Jurkat, Clone E6-1 (cell line): Measurements from ENCODE around the gene CIAO1.
"Not testable (repeated sequence)": the region's sequence is repeated elsewhere in the genome, so short reads cannot be mapped to it uniquely, and the experiment has no call there.

ENCODE experiments used
- DNase-seq: peaks from one replicate; pipeline ENCODE4 v3.0.0-alpha.2; 2011; ENCODE audit warnings: low read depth, low spot score
- H3K4me3 ChIP-seq: 2 replicates; pipeline ENCODE4 v1.5.1; 2011; ENCODE audit warnings: mild to moderate bottlenecking, low read length, control low read depth, moderate library complexity

CIAO1 gene

DNA sequence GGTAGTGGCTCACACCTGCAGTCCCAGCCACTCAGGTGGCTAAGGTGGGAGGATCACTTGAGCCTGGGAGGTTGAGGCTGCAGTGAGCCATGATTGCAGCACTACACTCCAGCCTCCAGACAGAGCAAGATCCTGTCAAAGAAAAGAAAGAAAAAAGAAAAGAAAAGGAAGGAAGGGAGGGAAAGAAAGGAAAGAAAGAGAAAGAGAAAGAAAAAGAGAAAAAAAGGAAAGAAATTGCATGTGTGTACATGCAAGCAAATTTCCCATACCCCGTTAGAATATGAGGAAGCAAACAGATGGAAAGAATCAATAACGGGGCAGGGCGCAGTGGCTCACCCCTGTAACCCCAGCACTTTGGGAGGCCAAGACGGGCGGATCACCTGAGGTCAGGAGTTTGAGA is 18.1 kb upstream of the CIAO1 start:
- no peak overlapping the region for H3K4me3 ChIP-seq
- no peak for DNase-seq

- no peak overlapping the region for H3K4me3 ChIP-seq
- no peak for DNase-seq
Measured at GRCh38 chr2:96248624-96249023, 17.4 kb upstream of the CIAO1 start.

DNA sequence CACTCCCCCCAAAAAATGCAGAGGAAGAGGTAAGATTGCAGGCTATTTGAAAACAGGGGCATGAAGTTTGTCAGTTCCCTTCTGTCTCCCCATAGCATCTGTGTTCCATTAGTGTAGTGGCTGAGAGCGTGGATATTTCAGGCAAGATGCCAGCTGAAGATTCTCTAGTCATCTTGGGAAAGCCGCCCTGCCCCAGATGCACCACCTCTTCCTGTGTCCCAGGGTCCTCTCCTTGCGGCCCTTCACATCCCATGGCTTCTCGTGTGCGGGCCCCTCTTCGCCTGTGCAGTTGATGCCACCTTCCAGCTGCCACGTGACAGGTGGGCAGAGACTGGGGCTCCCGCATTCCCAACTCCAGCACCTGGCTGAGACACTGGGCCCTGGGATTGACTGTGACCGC is 16.4 kb upstream of the CIAO1 start:
- no peak for DNase-seq
- no peak overlapping the region for H3K4me3 ChIP-seq

- no peak for DNase-seq
- H3K4me3 ChIP-seq: no peak overlapping the region
Measured at GRCh38 chr2:96250188-96250587, 15.8 kb upstream of the CIAO1 start.

GRCh38 chr2:96251721-96252292 is 14.2 kb upstream of the CIAO1 start:
- no peak overlapping the region for H3K4me3 ChIP-seq
- no peak for DNase-seq

GRCh38 chr2:96252526-96252925 is 13.5 kb upstream of the CIAO1 start:
- no peak overlapping the region for H3K4me3 ChIP-seq
- DNase-seq: no peak

GRCh38 chr2:96253006-96253405 is 13.0 kb upstream of the CIAO1 start:
- DNase-seq: no peak
- H3K4me3 ChIP-seq: no peak overlapping the region

GRCh38 chr2:96254571-96254970 is 11.5 kb upstream of the CIAO1 start:
- no peak overlapping the region for H3K4me3 ChIP-seq
- DNase-seq: no peak

DNA sequence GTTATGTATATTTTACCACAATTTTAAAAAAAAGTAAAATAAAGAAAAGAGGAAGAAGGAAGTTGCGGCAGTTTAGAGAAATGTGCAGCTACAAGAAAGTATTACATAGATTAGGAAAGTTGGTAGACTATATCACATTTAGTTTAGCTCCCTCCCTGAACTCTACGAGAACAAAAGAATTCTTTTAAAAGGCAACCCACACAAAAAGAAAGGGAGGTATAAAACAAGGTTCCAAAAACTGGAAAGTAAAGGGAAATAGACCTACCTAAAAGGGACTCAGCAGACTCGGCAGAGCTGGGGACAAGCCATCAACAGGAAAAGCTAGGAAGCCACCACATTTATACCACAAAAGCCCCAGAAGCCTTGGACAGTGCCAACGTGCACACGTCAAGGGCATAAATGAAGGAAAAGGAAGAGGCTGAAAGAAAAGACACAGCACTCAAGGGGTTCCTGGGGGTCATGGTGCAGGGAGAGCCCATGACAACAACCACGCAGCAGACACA is 9.4 kb upstream of the CIAO1 start:
- peak overlapping the region; percentile 13; the same call in 1 of the 2 replicates for H3K4me3 ChIP-seq
- DNase-seq: peak; percentile 29

GRCh38 chr2:96257744-96258143 is 8.3 kb upstream of the CIAO1 start:
- not testable (repeated sequence) for H3K4me3 ChIP-seq, DNase-seq

DNA sequence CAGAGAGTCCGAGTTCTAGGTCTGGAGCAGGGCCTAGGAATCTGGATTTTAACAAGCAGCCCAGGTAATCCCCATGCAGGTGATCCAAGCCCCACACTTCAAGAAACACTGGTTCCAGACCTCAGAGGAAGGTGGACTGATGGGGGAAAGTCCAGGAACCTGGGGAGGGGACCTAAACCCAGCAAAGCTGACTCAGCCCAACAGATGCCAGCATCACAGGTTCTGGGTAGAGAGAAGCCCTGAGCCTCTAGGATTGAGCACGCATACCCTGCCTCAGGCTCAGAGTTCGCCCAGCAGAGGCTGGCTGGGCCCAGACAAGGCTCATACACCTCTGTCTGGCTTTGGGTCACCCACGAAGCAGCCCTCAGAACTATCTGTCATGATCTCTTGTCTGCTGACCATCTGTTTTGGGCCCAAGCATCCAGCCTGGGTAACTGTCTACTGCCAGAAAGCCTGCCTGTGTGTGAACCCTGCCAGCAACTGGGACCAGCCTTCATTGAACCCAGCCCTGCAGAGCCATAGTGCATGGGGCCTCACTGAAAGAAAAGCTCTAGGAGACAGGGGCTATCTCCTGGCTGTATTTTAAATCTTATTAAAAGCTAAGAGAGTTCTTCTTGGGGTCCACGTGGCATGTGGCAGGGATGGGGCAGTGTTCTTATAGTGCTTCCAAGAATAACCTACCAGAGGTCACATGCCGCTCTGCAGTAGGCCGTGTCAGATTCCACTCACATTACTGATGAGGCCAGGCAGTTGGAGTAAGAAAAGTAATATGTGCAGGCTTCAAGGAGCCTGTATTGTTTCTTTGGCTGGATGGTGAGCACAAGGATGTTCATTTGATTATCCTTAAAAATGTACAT is 7.6 kb upstream of the CIAO1 start:
- no peak for DNase-seq
- H3K4me3 ChIP-seq: no peak overlapping the region

DNA sequence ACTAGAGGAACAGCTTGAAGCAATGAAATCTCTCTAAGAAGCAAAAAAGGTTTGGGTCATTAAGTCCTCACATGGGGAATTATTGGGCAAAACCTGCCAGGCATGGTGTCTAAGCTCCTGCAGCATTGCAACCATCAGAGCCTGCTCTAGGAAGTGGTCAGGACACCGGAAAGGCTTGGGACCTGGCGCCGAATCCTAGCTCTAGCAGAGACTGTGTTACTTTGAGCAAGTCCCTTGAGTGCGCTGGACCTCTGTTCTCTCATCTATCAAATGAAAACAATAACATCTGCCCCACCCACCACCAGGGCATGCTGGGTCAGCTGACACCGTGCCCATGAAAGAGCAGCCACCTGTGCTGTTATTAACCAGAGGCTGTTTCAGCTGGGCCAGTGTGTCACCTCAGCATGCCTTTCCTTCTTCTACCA is 6.5 kb upstream of the CIAO1 start:
- no peak for DNase-seq
- H3K4me3 ChIP-seq: no peak overlapping the region

DNA sequence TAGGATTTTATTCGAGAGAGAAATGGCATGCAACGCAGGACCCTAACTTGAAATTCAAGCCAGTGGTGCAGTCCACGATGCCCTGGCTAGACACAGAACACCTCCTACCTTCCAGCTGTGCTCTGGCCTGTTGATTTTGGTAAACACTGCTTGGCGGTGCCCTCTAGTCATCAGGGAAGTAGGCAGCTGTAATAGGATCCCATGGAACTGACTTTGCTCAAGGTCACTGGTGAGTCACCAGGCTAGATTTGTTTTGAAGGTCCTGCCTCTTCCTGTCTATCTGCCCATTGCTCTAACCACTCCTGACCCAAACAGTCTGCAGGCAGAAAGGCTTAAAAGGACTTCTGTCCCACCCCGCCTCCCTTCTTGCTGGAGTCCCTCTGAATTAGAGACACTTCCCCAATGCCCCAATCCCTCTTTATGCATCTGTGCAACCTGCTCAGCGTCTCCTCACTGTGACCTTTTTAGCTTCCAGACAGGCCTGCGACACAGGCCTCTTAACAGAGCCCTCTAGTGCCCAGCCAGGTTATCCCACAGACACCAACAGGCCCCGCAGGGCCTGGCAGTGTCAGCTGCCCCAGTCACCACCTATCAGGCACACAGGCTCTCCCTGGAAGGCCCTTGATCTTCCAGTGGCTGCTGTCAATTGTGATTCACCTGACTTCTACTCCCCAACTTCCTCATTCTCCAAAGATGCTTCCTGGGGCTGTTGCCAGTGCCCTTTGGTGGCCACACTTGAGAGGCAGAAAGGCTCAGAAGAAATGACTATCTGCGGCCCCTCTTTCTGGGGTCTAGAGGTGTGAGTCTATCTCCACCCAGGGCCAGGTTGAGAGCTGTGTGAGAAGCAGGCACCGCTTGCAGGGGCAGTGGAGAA is 5.4 kb upstream of the CIAO1 start:
- no peak overlapping the region for H3K4me3 ChIP-seq
- peak; percentile 25 for DNase-seq

- no peak overlapping the region for H3K4me3 ChIP-seq
- no peak for DNase-seq
Measured at GRCh38 chr2:96261328-96262003, 4.6 kb upstream of the CIAO1 start.

- no peak for DNase-seq
Measured at GRCh38 chr2:96262306-96262705, 3.7 kb upstream of the CIAO1 start.

GRCh38 chr2:96264086-96264485 is 1.9 kb upstream of the CIAO1 start:
- H3K4me3 ChIP-seq: peak overlapping the region; percentile 99; the same call in 1 of the 2 replicates
- DNase-seq: no peak

More at GRCh38 chr2:96262306-96262705, 3.7 kb upstream of the CIAO1 start:
- H3K4me3 ChIP-seq: no peak overlapping the region

- H3K4me3 ChIP-seq: peak overlapping the region; percentile 99
- DNase-seq: no peak
Measured at GRCh38 chr2:96264656-96265348, 1.2 kb upstream of the CIAO1 start.

GRCh38 chr2:96265349-96265839 is 631 bp upstream of the CIAO1 start:
- peak overlapping the region; percentile 99 for H3K4me3 ChIP-seq
- no peak for DNase-seq
